ENCODE data around the gene SNTG2. TPM values are rescaled to one million over a fixed set of nuclear protein-coding genes. Genes with fewer than 3 reads are reported as not detected.

The SNTG2 gene
- total RNA-seq, 1 donor from 2014 or later = 23.2 TPM

GRCh38 chr2:1068822-1069221 lies 118.2 kb downstream of the SNTG2 start:
- Mint-ChIP-seq H3K27me3 (ENCODE audit: unreplicated experiment) (peaks cover 1% of the 10 kb centered on the region), H3K4me1 (ENCODE audit: unreplicated experiment) (no peaks in the 10 kb centered on the region), H3K4me3 (ENCODE audit: unreplicated experiment) (no peak overlapping the region), H3K9me3 (ENCODE audit: unreplicated experiment) (no peaks in the 10 kb centered on the region), H3K27ac (ENCODE audit: unreplicated experiment) (no peak overlapping the region), H3K36me3 (ENCODE audit: low read depth, unreplicated experiment) (no peaks in the 10 kb centered on the region)
- TF ChIP-seq CTCF (IDR thresholded peaks at IDR 0.05; ENCODE audit: unreplicated experiment) = no peak
- DNase-seq (ENCODE audit: low spot score) = no peak

- Mint-ChIP-seq H3K27ac (ENCODE audit: unreplicated experiment) (no peak overlapping the region), H3K36me3 (ENCODE audit: low read depth, unreplicated experiment) (no peaks in the 10 kb centered on the region), H3K9me3 (ENCODE audit: unreplicated experiment) (no peaks in the 10 kb centered on the region), H3K4me3 (ENCODE audit: unreplicated experiment) (no peak overlapping the region), H3K4me1 (ENCODE audit: unreplicated experiment) (no peaks in the 10 kb centered on the region), H3K27me3 (ENCODE audit: unreplicated experiment) (peaks cover 1% of the 10 kb centered on the region)
- no peak for TF ChIP-seq CTCF (IDR thresholded peaks at IDR 0.05; ENCODE audit: unreplicated experiment)
- no peak for DNase-seq (ENCODE audit: low spot score)
Measured at GRCh38 chr2:1069847-1070246, 119.2 kb downstream of the SNTG2 start.

DNA sequence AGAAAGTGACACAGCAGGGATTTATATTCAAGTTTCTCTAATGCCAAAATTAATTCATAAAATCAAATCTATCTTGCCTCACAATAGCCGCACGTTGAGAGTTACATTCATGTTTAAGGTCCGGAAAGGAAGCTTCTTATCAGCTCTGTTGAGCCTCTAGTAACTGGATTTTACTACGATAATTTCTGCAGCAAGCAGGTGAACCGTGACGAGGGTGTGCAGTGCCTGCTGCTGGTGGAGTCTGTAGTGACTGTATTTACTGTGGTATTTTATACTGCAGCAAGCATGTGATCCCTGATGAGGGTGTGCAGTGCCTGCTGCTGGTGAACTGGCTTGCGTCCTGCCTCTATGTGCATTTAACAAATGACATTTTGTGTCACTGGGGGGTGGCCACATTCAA lies 120.0 kb downstream of the SNTG2 start:
- Mint-ChIP-seq H3K27ac (ENCODE audit: unreplicated experiment) (no peak overlapping the region), H3K9me3 (ENCODE audit: unreplicated experiment) (no peaks in the 10 kb centered on the region), H3K36me3 (ENCODE audit: low read depth, unreplicated experiment) (no peaks in the 10 kb centered on the region), H3K4me1 (ENCODE audit: unreplicated experiment) (no peaks in the 10 kb centered on the region), H3K27me3 (ENCODE audit: unreplicated experiment) (peaks cover 1% of the 10 kb centered on the region), H3K4me3 (ENCODE audit: unreplicated experiment) (no peak overlapping the region)
- no peak for TF ChIP-seq CTCF (IDR thresholded peaks at IDR 0.05; ENCODE audit: unreplicated experiment)
- DNase-seq (ENCODE audit: low spot score) = no peak

GRCh38 chr2:1071650-1072049 lies 121.0 kb downstream of the SNTG2 start:
- no peak for TF ChIP-seq CTCF (IDR thresholded peaks at IDR 0.05; ENCODE audit: unreplicated experiment)
- no peaks in the 10 kb centered on the region for H3K4me1 Mint-ChIP-seq (ENCODE audit: unreplicated experiment)
- H3K27me3 Mint-ChIP-seq (ENCODE audit: unreplicated experiment) = peaks cover 1% of the 10 kb centered on the region
- H3K36me3 Mint-ChIP-seq (ENCODE audit: low read depth, unreplicated experiment) = no peaks in the 10 kb centered on the region
- no peaks in the 10 kb centered on the region for H3K9me3 Mint-ChIP-seq (ENCODE audit: unreplicated experiment)
- DNase-seq (ENCODE audit: low spot score) = no peak
- no peak overlapping the region for H3K27ac Mint-ChIP-seq (ENCODE audit: unreplicated experiment)
- no peak overlapping the region for H3K4me3 Mint-ChIP-seq (ENCODE audit: unreplicated experiment)

DNA sequence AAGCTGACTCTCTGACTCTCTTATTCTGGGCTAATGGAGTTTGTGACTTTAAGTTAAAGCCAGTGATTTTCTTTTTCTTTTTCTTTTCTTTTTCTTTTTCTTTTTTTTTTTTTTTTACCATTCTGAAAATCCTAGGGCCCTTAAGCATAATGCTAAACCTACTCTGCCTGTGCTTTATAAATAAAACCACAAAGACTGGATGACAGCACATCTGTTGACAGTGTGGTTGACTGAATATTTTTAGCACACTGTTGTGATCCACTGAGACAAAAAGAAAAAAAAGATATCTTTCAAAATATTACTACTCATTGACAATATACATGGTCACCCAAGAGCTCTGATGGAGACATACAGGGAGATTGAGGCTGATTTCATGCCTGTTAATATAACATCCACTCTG lies 121.6 kb downstream of the SNTG2 start:
- H3K27me3 Mint-ChIP-seq (ENCODE audit: unreplicated experiment) = peaks cover 1% of the 10 kb centered on the region
- no peaks in the 10 kb centered on the region for H3K4me1 Mint-ChIP-seq (ENCODE audit: unreplicated experiment)
- H3K27ac Mint-ChIP-seq (ENCODE audit: unreplicated experiment) = no peak overlapping the region
- no peak for TF ChIP-seq CTCF (IDR thresholded peaks at IDR 0.05; ENCODE audit: unreplicated experiment)
- H3K9me3 Mint-ChIP-seq (ENCODE audit: unreplicated experiment) = no peaks in the 10 kb centered on the region
- no peaks in the 10 kb centered on the region for H3K36me3 Mint-ChIP-seq (ENCODE audit: low read depth, unreplicated experiment)
- DNase-seq (ENCODE audit: low spot score) = no peak
- H3K4me3 Mint-ChIP-seq (ENCODE audit: unreplicated experiment) = no peak overlapping the region

Measured in endothelial cell (in vitro differentiated cells).